NK-92 (cell line): ENCODE results near the gene ZNF267.
"Not testable (repeated sequence)": the region's sequence is repeated elsewhere in the genome, so short reads cannot be mapped to it uniquely, and the experiment has no call there.

Source experiments
- DNase-seq: peaks from one replicate; lab custom pipeline; 2025; ENCODE audit not compliant: unreplicated experiment; lab: John Stamatoyannopoulos, UW

Gene ZNF267

DNA sequence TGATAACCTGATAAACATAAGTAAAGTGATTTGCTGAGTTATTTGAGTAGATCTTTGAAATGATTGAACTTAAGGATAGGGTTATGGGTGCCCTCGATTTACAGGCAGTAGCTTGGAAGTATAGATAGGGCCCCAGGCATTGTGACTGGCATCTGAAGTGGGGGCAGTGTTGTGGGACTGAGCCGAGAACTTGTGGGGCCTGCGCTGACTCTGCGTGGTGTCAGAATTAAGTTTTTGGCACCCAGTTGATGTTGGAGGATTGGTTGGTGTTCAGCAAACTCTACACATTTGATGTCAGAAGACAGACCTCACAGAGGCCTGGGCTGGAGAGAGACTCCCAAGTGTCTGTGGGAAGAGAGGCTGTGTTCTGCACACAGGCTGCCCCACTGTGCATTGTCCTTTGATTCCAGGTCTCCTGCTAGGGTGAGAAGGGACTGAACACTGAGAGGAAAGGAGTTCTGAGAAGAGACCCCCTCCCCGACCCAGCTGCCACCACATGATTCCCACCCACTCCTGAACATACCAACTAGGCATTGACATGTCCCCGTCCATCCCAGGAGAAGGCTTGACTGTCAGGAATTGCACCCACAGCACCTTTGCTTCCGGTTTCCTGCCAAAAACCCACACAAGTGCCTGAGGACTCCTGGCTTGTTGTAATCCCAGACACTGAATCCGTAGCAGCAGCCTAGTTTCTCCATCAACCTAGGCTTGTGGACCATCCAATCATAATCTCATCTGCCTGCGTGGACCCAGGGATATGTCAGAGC, 4.5 kb downstream of the ZNF267 start:
- DNase-seq = no peak

DNA sequence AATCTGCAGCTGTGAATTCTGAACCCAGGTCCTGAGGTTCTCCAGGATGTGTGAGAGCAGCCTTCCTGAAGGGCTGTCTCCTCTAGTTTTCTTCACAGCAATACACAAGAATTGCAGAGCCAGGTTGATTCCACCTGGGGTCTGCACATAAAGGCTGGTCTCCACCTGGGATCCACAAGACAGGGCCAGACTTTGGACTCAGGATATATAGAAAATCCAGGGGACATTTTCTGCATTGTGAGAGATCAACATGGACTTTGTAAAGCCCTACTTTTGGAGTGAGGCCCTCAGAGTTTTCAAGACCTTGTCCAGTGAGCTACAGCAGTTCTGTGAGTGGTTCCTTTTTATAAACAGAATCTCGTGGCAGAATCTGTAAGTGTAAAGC, 6.3 kb downstream of the ZNF267 start:
- no peak for DNase-seq

DNA sequence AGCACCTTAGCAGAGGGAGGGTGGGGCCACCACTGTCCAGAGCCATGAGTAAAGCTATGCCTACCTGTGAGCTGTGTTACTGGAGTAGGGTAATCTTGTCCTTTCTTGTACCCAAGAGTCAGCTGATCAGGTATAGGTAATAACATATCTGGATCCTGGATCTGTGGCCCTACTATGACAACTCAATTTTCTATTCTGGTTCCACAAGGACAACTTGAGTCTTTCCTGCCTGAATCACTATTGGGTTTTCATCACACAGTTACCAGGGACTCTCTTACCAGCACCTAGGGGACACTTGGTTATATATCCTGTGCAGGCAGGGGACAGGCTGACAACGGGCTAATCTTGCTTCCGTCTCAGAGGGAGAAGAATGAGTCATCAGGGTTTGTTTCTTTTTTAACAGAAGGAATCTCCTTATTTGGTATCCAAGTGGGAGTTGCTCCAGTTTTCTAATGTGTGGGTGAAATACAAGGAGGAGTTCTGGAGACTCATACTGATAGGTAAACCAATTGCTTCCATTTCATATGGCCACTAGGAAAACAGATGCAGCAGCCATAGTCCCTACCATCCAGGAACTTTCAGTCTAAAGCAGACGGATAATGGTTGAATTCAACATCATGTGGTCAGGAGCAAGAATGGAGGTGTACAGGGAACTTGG, 6.8 kb downstream of the ZNF267 start:
- no peak for DNase-seq

DNA sequence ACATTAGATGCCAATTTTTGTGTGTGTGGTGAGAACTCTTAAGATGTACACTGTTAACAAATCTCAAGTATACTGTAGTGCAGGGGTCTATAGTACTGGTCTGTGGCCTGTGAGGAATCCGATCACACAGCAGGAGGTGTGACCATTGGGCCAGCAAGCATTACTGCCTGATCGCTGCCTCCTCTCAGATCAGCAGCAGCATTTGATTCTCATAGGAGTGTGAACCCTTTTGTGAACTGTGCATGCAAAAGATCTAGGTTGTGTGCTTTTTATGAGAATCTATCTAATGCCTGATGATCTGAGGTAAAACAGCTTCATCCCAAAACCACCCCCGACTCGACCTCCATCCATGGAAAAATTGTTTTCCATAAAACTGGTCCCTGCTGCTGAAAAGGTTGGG, 12.6 kb downstream of the ZNF267 start:
- no peak for DNase-seq

DNA sequence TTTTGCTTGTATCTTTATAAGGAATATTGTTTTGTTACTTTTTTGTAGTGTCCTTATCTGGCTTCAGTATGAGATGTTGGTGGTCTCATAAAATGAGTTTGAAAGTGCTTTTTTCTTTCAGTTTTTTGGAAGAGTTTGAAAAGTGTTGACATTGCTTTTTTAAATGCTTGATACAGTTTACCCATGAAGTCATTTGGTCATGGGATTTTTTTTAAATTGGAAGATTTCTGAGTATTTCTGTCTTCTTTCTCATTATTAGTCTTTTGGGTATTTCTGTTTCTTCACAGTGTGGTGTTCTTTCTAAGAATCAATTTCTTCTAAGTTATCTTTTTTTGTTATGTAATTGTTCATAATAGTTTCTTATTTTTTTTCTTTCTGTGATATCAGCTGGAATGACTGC, 15.1 kb downstream of the ZNF267 start:
- no peak for DNase-seq

DNA sequence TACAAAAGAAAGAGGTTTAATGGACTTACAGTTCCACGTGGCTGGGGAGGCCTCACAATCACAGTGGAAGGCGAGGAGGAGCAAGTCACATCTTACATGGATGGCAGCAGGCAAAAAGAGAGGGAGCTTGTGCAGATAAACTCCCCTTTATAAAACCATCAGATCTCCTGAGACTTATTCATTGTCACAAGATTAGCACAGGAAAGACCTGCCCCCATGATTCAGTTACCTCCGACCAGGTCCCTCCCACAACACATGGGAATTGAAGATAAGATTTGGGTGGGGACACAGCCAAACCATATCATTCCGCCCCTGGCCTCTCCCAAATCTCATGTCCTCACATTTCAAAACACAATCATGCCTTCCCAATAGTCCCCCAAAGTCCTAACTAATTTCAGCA, 18.5 kb downstream of the ZNF267 start:
- DNase-seq = not testable (repeated sequence)

DNA sequence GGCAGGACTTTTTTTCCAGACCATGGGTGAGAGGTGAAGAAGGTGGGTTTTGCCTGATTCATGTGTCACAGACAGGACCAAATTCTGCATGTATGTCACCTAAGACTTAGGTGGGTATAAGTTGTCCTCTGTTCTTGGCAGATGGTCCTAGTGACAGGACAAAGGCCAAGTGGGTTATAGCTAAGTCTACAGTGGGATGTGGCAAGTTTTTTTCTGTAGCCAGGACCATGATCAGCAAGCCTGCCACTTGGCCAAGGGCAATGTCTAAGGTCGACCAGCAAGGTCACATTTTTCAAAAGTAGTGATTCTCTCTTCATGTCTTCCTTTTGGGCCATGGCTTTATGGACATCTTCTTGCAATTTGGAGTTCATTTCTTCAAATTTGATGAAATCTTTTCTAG, 20.2 kb downstream of the ZNF267 start:
- no peak for DNase-seq

DNA sequence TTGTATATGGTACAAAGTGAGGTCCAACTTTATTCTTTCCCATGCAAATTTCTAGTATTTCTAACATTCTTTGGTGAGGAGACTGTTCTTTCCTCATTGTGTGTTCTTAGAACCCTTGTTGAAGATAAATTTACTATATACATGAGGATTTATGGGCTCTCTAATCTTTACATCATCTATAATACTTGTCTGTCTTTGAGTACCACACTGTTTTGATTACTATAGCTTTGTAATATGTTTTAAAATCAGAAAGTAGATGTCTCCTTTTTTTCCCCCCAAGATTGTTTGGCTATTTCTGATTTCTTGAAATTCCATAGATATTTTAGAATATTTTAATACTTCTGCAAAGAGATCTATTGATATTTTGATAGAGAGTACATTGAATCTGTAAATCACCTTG, 23.7 kb downstream of the ZNF267 start:
- DNase-seq = no peak

DNA sequence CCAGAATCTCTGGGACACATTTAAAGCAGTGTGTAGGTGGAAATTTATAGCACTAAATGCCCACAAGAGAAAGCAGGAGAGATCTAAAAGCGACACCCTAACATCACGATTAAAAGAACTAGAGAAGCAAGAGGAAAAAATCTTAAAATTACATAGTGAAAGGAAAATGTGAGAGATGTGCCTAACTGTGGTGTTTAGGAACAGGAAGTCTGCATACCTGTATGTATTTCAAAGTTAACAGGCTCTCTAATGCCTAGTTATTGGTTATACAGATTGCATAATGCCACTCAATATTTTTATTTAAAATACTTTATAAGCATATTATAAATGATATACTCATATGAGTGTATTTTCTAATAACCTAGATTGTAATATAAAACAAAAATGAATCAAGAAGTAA, 25.9 kb downstream of the ZNF267 start:
- DNase-seq = no peak

DNA sequence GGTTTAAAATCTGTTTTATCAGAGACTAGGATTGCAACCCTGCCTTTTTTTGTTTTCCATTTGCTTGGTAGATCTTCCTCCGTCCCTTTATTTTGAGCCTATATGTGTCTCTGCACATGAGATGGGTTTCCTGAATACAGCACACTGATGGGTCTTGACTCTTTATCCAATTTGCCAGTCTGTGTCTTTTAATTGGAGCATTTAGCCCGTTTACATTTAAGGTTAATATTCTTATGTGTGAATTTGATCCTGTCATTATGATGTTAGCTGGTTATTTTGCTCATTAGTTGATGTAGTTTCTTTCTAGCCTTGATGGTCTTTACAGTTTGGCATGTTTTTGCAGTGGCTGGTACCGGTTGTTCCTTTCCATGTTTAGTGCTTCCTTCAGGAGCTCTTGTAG, 31.0 kb downstream of the ZNF267 start:
- not testable (repeated sequence) for DNase-seq

DNA sequence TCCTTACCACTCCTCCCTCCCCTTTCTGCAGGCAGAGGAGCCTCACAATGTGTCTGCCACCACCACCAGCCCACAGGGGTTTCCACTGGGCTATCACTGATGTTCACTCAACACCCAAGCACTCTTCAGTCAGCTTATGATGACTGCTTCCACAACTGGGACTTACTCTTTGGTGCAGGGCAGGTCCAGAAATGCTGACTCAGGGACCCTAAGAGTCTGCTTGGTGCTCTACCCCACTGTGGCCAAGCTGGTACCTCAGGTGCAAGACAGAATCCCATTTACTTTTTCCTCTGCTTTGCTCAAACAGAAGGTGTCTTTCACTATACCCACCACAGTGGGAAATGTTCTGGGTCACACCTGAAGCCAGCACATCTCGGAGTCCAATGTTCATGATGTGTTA, 40.1 kb downstream of the ZNF267 start:
- no peak for DNase-seq

DNA sequence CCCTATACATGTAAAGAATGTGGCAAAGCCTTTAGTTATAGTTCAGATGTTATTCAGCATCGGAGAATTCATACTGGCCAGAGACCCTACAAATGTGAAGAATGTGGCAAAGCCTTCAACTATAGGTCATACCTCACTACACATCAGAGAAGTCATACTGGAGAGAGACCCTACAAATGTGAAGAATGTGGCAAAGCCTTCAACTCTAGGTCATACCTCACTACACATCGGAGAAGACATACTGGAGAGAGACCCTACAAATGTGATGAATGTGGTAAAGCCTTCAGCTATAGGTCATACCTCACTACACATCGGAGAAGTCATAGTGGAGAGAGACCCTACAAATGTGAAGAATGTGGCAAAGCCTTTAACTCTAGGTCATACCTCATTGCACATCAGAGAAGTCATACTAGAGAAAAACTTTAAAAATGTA, 42.5 kb downstream of the ZNF267 start:
- DNase-seq = no peak

DNA sequence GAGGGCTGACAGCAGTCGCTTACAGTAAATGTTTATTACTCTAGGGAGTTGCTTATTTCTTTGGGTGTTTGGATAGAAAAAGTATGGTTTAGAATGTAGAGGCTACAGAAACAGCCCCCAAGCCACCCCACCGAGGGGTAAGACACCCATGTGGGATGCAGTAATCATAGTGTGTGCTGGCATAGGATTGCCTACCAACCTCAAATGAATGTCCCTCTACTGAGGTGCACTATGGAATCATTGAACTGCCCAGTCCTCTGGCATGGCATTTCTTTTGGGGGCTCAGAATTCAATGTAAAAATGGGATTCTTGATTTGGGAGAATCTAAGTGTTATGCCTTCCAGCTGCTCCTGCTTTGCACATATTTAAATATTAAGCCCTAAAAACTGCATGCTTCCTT, 46.8 kb downstream of the ZNF267 start:
- no peak for DNase-seq

DNA sequence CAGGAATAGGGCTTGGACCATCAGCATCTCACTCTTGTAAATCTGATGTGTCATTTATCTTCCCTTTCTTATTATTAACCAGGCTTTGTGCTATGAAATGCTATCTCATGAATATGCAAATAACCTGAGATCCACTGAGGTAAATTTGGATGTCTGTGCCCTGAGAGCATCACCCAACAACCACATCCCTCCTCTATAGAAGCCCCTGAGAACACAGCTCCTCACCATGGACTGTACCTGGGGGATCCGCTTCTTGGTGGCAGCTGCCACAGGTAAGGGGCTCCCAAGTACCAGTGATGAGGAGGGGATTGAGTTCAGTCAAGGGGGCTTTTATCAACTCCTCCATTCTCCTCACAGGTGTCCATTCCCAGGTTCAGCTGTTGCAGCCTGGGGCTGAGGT, 78.2 kb downstream of the ZNF267 start:
- not testable (repeated sequence) for DNase-seq

DNA sequence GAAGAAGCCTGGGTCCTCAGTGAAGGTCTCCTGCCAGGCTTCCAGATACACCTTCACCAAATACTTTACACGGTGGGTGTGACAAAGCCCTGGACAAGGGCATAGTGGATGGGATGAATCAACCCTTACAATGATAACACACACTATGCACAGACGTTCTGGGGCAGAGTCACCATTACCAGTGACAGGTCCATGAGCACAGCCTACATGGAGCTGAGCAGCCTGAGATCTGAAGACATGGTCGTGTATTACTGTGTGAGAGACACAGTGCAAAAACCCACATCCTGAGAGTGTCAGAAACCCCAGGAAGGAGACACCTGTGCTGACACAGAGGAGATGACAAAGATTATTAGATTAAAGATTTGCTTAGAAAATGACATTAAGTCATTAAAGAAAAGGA, 78.6 kb downstream of the ZNF267 start:
- DNase-seq = not testable (repeated sequence)

DNA sequence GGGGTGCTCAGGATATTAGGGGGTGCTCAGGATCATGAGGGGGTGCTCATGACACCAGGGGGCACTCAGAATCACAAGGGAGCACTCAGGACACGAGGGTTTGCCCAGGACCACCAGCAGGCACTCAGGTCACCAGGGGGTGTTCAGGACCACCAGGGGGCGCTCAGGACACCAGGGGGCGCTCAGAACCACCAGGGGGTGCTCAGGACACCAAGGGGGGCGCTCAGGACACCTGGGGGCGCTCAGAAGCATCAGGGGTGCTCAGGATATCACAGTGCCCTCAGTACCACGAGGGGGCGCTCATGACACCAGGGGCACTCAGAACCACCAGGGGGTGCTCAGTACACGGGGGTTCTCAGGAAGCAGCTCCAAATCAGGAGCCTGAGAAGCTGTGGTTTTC, 82.6 kb downstream of the ZNF267 start:
- DNase-seq = not testable (repeated sequence)

DNA sequence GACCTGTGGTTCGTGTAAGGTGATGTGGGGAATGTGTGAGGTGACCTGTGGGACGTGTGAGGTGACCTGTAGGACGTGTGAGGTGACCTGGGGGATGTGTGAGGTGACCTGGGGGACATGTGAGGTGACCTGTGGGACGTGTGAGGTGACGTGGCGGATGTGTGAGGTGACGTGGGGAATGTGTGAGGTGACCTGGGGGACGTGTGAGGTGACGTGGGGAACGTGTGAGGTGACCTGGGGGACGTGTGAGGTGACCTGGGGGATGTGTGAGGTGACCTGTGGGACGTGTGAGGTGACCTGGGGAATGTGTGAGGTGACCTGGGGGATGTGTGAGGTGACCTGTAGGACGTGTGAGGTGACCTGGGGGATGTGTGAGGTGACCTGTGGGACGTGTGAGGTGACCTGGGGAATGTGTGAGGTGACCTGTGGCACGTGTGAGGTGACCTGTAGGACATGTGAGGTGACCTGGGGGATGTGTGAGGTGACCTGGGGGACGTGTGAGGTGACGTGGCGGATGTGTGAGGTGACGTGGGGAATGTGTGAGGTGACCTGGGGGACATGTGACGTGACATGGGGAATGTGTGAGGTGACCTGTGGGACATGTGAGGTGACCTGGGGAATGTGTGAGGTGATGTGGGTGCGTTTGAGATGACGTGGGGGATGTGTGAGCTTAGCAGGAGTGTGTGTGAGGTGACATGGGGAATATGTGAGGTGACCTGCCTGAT, 86.7 kb downstream of the ZNF267 start:
- not testable (repeated sequence) for DNase-seq
